GM18505 (cell line): ENCODE results near the gene ATXN7L1.

Experiments used
- ATAC-seq: cut with Tn5 transposase; IDR thresholded peaks from one replicate; pipeline ENCODE4 v1.9.1; 2021; ENCODE audit not compliant: unreplicated experiment
- POLR2A ChIP-seq: IDR thresholded peaks from 4 replicates; pipeline ENCODE4 v1.6.1; 2011; ENCODE audit warnings: borderline replicate concordance; ENCODE audit not compliant: insufficient read depth, insufficient read length; ENCODE audit errors: extremely low read depth

ATXN7L1 gene

DNA sequence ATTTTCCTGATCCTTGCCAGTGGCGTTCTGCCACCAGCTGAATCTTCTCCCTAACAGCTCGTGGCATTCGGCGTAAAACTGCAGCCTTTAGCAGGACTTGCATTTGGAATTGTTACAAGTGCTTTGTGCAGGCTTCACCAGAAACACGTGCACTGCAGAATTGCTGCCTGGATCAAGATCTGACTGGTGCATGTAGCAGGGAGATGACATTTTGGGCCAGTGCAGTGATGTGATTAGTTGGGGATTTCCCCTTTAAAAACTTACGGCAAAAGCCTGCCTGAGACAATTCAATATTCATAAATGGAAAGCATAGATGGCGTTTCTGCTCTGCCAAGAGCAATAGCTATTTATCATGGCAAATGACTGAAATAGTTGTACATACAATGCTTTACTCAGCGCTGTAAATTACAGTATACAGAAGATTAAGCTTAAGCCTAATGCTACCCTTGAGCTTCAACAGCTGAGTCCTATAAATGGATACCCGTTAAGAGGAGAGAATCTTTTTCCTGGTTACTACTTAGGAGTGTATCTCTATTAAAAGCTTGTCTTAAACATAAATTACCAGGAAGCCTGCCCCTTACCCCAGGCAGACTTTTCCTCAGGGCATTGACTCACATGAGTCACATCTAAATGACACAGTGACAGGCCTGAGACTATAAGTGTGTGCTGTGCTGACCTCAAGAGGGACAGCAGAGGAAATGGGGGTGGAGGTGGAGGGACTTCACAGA, 106.3 kb downstream of the ATXN7L1 start:
- TF ChIP-seq POLR2A, result no peak
- ATAC-seq, result no peak

DNA sequence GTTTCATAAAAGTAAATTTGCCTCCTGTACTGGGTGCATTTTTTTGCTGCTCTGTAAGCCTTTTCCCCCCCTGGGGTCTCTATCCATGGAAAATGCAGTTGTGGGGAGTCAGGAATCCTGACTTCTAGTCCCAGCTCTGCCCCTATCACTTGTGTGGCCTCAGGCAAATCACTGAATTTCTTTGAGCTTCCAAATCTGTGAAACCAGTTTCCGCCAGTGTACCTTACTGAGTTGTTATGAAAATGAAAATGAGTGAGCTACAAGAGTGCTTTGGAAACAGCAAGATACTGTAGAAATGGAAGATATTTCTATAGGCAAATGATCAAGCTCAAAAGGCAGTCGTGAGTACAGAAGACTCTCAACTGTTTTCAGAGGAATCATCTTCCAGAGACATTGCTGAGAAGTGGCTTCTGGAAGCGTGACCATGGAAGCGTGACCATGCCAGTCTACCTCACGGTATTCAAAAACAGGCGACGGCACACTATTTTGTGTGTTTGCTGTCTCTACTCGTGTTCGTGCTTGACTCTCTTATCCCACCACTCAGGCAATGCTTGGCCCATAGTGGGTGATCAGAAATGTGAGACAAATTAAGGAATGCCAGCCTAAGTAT, 107.4 kb downstream of the ATXN7L1 start:
- no peak for ATAC-seq
- no peak for TF ChIP-seq POLR2A

DNA sequence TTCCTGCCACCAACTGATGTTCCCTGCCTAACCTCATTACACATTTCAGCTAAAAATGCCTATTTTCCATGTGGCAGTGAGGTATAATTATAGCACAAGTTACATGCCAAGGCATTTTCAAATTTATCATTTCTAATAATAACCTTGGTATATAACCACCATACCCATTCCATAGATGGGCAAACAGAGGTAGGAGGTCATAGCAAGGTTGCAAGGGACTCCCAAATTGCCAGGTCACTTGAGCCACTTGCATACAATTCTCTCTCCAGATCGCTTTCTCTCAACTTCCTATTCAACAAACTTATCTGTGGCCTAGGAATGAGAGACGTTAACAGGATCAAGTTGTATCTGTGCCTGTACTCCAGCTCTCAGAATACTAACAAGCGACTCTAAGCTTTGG, 108.3 kb downstream of the ATXN7L1 start:
- TF ChIP-seq POLR2A, result no peak
- ATAC-seq, result no peak

DNA sequence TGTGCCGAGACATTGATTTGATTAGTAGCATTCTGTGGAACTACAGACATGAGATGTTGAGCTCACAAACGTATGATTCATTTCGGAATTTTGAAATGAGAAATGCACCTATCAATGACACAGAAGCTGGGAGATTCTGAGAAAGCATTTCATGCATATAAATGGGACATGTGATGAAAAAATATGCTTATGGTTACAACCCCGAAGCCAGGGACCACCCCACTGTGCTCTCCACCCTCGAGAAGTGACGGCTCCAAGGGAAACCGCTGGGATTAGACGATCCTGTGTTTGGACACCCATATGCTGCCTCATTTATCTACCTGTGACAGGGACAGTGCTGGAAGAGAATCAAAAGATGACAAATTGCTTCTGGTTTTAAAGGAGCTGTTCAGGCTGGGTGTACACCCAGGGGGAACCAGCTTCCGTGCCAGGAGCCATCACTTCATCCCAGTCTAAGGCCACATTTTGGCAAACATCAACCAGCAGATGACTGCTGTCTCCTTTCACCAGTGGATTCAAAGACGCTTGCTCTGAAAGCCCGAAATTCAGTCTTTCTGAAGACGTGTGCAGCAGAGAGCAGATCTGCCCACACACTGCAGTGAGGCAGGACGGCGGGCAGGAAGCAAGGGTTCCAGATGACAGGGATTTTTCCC, 109.9 kb downstream of the ATXN7L1 start:
- ATAC-seq, result no peak
- no peak for TF ChIP-seq POLR2A

DNA sequence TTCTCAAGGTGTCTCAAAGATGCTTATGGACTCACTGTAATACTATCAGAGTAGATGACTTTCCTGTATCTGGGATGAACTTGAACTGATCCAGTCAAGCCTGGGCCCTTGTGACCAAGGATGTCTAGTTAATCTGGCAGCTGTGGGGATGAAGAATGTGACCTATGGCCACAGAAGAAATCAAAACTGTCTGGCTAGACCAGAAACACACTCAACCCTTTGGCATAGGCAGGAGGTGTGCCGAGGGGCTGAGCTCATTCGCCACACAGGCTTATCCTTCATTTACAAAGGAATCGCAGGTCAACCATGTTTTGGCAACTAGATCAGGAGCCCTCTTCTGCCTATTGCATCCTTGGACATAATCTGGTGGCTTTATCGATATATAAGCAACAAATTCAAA, 110.6 kb downstream of the ATXN7L1 start:
- TF ChIP-seq POLR2A, result no peak
- ATAC-seq, result no peak

DNA sequence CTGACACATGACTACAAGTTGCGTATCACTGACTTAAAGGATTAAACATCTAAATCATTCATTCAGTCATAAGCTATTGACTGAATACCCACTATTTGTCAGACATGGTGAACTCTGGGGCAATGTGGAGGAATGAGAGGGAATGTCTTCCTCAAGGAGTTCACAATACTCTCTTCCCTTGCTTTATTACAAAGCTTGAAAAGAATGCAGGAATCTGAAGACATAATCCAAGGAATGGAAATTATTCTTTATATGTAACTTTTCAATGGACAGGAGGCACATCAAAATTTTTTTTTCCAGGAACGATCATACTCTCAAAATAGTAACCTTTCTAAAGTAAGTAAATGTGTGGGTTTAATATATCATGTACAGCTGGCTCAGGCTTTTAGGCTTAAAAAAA, 111.9 kb downstream of the ATXN7L1 start:
- no peak for TF ChIP-seq POLR2A

DNA sequence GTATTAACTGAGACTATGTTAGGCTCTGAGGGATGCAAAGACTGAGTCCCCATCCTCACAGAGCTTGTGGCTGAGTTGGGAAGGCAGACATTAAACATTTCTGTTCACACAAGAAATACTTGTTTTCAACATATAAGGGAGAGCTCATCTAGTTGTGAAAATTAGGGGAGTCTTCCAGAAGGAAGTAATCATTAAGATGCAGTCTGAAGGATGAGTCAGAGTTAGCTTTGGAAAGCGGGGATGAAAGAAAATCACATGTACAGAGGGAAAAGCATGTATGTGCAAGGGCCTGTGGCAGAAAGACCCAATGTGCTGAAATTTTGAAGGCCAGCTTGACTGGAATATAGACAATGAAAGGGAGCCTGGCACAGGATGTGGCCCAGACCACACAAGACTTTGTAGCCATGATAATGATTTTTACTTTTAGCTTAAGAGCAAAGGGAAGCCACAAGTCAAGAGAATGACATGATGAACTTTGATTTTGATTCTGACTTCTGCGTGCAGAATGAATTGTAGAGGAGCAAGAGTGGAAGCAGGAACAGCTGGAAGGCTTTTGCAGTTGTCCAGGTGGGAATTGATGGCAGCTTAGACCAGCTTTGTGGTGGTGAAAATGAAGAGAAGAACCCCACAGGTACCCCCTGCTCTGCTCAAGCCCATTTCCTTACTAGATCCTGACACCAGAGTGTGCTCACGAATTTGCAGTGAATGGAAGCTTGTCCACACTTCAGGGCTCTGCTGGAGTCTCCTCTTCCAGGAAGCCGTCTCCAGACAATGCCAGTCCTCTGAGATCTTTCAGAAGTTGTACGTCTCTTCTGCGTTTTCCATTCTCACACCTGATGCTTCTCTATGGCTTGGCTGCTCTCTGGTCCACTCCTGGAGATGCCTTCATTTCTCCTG, 115.6 kb downstream of the ATXN7L1 start:
- ATAC-seq, result no peak
- no peak for TF ChIP-seq POLR2A

More for the DNA sequence above, 111.9 kb downstream of the ATXN7L1 start:
- ATAC-seq, result no peak

DNA sequence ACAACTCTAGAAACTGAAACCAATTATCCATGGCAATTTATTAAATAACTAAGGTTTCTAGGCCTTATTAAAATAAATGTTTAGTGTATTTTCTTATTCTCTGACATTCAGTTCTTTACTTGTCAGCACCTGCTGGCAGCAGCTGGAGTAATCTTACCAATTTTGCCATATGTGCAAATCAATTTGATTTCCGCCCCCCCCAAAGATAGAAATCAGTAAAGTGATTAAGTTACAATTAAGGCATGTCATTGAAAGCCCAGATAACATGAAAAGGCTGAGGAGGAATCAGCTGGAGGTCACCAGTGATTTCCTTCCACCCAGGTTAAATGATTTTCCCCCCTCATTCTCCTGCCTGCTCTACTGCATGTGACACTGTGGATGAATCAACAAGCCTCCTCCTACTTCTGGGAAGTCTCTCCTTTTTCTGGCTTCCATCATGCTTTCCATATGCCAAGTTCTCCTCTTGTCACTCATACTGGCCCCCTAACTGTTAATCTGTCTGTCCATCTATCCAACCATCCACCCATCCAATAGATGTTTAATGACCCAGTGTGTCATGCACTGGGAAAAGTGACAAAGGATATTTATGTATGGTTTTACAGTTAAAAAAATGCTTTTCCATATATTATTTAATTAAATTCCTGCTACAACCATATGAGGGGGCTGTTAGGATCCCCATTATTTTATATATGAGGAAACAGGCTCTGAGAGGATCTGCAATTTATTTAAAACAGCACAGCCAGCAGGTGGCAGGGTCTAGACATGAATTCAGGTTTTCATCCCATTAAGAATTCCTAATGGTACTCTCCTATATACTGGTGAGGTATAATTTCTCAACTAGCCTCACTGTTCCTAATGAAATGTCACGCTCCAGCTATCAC, 116.5 kb downstream of the ATXN7L1 start:
- TF ChIP-seq POLR2A, result no peak
- no peak for ATAC-seq

DNA sequence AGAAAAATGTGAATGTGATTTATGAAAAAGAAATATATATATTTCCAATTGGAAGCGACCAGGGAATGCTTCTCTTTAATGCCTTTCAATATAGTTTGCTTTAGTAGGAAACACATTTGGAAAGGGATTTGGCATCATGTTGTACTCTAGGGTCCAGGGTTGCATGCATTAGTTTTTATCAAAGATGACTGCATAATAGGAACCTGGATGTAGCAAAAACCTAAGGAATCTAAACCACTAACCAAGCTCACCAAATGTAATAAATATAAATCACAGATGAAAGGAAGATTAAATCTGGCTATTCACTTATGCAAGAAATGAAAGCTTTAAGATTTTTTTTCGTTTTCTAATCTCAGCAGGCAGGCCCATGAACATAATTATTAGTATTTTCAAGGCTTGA, 120.0 kb downstream of the ATXN7L1 start:
- TF ChIP-seq POLR2A, result no peak
- ATAC-seq, result no peak

DNA sequence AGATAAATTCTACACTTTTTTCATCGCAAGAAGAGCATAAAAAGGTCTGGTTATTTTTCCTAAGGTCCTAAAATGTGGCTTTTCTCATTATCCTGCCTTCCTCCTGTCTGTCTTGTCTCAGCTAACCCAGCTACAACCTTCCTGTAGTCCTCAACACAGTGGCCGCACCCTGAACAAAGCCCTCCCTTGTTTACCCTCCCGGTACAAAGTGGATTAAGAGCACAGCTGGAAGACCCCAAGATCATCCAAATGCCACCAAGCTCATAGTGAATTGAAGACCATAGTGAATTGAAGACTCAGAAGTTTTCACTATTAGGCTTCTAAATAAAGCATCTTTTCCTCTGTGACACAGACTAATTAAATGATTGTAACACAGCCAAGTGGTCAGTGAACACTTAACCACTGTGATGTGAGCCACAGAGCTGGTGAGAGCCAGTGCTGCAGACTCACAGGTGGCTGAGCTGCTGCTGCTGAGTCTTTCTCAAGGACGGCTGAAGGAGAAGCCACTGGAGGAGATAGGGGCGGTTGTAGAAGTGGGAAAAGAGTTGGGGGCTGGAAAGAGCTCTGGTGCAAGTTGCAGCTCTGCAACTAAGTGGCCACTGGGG, 123.6 kb downstream of the ATXN7L1 start:
- TF ChIP-seq POLR2A, result no peak
- ATAC-seq, result no peak

DNA sequence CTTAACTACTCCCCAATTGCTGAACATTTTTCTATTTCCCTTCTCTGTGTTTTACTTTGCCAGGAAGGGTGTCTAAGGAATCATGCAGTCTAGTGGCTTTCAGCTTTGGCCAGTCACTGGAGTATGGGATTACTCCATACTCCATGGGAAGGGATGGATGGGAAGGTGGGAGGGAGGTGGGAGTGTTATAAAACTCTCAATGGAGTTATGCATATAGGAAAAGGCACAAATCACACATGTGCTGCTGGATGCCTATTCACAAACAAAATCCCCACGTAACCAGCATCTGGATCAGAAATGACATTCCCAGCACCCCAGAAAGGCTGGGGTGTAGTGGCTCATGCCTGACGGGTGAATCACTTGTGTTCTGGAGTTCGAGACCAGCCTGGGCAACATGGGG, 125.3 kb downstream of the ATXN7L1 start:
- no peak for TF ChIP-seq POLR2A
- ATAC-seq, result no peak

DNA sequence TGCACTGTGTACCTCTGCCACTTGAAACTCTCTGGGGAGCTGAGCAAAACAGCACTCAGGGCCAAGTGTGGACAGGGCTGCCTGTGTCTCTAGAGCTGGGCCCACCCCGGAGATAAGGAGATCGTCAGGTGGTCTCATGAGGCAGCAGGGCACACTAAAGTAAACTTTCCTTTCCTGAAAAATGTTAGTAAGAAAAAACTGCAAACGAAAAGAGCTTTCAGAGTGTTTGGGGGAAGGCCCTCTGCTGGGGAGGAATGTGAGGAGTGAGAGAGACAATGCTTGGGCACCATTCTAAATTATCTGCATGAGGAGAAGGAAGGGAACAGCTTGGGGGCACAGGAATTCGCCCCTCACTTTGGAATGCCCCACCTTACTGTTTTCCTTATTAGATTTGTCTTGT, 127.7 kb downstream of the ATXN7L1 start:
- no peak for TF ChIP-seq POLR2A
- no peak for ATAC-seq

DNA sequence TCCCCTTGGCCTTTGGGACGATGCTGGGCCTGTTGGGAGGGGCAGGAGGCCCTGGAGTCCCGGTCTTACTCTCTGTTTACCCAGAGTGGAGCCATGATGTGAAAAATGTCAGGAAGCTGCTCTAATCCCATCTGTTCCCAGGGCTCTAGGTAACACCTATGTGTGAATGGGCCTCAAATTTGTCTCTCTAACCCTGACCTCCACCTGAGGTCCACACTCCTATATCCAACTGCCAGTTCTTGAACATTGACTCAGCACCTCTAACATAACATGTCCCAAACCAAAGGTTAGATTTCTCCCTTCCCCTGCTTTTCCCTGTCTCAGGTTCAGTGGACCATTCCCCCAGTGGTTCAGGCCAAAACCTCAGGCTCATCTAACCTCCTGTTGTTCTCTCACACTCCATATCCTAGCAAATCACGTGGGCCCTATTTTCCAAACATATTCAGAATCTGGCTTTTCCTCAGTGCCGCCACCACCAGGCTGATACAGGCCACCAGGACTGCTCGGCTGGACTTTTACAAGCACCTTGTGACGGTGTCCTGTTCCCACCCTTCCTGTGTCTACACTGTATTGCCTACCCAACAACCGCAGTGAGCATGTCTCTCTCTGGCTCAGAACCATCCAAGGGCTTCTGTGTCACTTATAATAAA, 130.6 kb downstream of the ATXN7L1 start:
- no peak for TF ChIP-seq POLR2A
- ATAC-seq, result no peak
